WTC11 (cell line): ENCODE measurements around the gene FRS2.

Experiments
- CBFB ChIP-seq: sonication (generic); formaldehyde crosslinking; IDR thresholded peaks from 2 replicates; pipeline ENCODE4 v1.8.1; 2022; ENCODE audit warnings: mild to moderate bottlenecking, low read depth, missing genetic modification reagents
- CTCF ChIP-seq: fragments of 200-600 bp; IDR thresholded peaks from 2 replicates; pipeline ENCODE4 v1.8.0; 2022; ENCODE audit warnings: antibody characterized with exemption
- E2F5 ChIP-seq: sonication (generic); formaldehyde crosslinking; IDR thresholded peaks from 2 replicates; pipeline ENCODE4 v1.8.1; 2022; ENCODE audit warnings: mild to moderate bottlenecking, moderate library complexity, missing genetic modification reagents
- ESRRA ChIP-seq: sonication (generic); formaldehyde crosslinking; IDR thresholded peaks from 2 replicates; pipeline ENCODE4 v1.8.1; 2022; ENCODE audit warnings: mild to moderate bottlenecking, missing genetic modification reagents, borderline replicate concordance
- FOXJ3 ChIP-seq: sonication (generic); formaldehyde crosslinking; IDR thresholded peaks from 2 replicates; pipeline ENCODE4 v1.9.0; 2021; ENCODE audit warnings: missing genetic modification reagents, mild to moderate bottlenecking, borderline replicate concordance
- MAX ChIP-seq: sonication (generic); formaldehyde crosslinking; IDR thresholded peaks from 2 replicates; pipeline ENCODE4 v1.8.0; 2022; ENCODE audit warnings: mild to moderate bottlenecking, missing genetic modification reagents
- SMAD3 ChIP-seq: sonication (generic); formaldehyde crosslinking; IDR thresholded peaks from 2 replicates; pipeline ENCODE4 v1.8.0; 2022; ENCODE audit warnings: missing genetic modification reagents, mild to moderate bottlenecking, borderline replicate concordance
- SP1 ChIP-seq: sonication (generic); formaldehyde crosslinking; conservative IDR thresholded peaks from 2 replicates; pipeline ENCODE4 v1.8.1; 2022; ENCODE audit warnings: missing genetic modification reagents
- TCF7 ChIP-seq: sonication (generic); formaldehyde crosslinking; IDR thresholded peaks from 2 replicates; pipeline ENCODE4 v1.8.0; 2022; ENCODE audit warnings: mild to moderate bottlenecking, low read depth, missing genetic modification reagents, moderate library complexity
- USF2 ChIP-seq: sonication (generic); formaldehyde crosslinking; IDR thresholded peaks from 2 replicates; pipeline ENCODE4 v1.8.1; 2023; ENCODE audit warnings: mild to moderate bottlenecking, missing genetic modification reagents, moderate library complexity
- ZNF121 ChIP-seq: sonication (generic); formaldehyde crosslinking; IDR thresholded peaks from 2 replicates; pipeline ENCODE4 v1.8.0; 2023; ENCODE audit warnings: missing genetic modification reagents
- ZNF416 ChIP-seq: fragments of 250-450 bp; sonication (Bioruptor Pico); IDR thresholded peaks from 2 replicates; pipeline ENCODE4 v1.9.0; 2021; ENCODE audit warnings: mild to moderate bottlenecking, inconsistent platforms
- TF ChIP-seq, protein P1 (sequence below): sonication (generic); formaldehyde crosslinking; IDR thresholded peaks from 2 replicates; pipeline ENCODE4 v1.8.0; 2022; ENCODE audit warnings: mild to moderate bottlenecking, missing genetic modification reagents

DNA sequence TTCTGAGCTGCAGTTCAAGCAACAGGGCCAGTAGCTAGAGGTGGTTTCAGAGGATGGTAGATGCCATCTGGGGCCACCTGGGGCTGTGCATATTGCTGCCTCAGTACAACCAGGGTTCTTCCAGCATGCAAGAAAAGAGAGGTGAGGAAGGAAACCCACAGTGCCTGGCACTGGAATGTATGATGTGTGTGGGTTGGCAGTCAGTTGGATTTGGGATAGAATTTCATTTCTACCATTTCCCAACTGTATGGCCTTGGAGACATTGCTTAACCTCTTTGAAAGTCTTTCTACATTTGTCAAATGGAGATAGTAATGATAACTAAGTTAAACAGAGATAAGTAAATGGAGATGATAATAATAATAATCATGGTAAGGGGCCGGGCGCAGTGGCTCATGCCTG, 150.7 kb downstream of the FRS2 start:
- TF ChIP-seq CTCF (no peak), CBFB (CRISPR knock-in tag) (no peak), E2F5 (no peak), USF2 (no peak), FOXJ3 (CRISPR knock-in tag) (no peak), ZNF416 (CRISPR knock-in tag) (no peak), SMAD3 (CRISPR knock-in tag) (no peak), ZNF121 (CRISPR knock-in tag) (no peak), ESRRA (CRISPR knock-in tag) (no peak), SP1 (CRISPR knock-in tag) (no peak), MAX (CRISPR knock-in tag) (no peak), TCF7 (CRISPR knock-in tag) (no peak)
- TF ChIP-seq, protein P1, sequence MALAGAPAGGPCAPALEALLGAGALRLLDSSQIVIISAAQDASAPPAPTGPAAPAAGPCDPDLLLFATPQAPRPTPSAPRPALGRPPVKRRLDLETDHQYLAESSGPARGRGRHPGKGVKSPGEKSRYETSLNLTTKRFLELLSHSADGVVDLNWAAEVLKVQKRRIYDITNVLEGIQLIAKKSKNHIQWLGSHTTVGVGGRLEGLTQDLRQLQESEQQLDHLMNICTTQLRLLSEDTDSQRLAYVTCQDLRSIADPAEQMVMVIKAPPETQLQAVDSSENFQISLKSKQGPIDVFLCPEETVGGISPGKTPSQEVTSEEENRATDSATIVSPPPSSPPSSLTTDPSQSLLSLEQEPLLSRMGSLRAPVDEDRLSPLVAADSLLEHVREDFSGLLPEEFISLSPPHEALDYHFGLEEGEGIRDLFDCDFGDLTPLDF (CRISPR knock-in tag) = no peak
